Lower leg skin (tissue), 4 donors: Measurements from ENCODE around the gene TFAP2B. TPM values are rescaled to one million over a fixed set of nuclear protein-coding genes. Genes with fewer than 3 reads are reported as not detected.
A peak's percentile ranks its signal among the peaks of the same experiment; 100 is the strongest.

Experiments
- DNase-seq, 2 donors: peaks; one replicate each; pipeline ENCODE4 v3.0.0-alpha.2; 2019; ENCODE audit warnings: low spot score in 2 of 2
- H3K4me3 ChIP-seq: fragments of 200-600 bp; sonication (generic); 2 replicates; pipeline ENCODE4 v1.5.1; 2017; ENCODE audit warnings: mild to moderate bottlenecking, low read depth; ENCODE audit not compliant: poor library complexity, severe bottlenecking
- POLR2A ChIP-seq, 2 donors: fragments of 450-650 bp; IDR thresholded peaks; one replicate each; pipeline ENCODE4 v1.6.1; 2016 to 2017; ENCODE audit warnings: antibody characterized with exemption in 2 of 2, mild to moderate bottlenecking in 1 of 2, moderate library complexity in 1 of 2
- WGBS, 2 donors: methylation state at CpG; one replicate each; pipeline ENCODE4 v1.1.5; 2018; 5-methylcytosine and 5-hydroxymethylcytosine counted together
- intact Hi-C: fragments of 100-400 bp; cut with DNase I; formaldehyde crosslinking; loops from one replicate; pipeline ENCODE4 v1.15.0; 2023; ENCODE audit warnings: low total_unique reads
- total RNA-seq, 4 donors: library from RNA; depleted of rRNA; stranded (reverse); fragments of >200 nt; gene quantifications; one replicate each; pipeline ENCODE4 v1.1.0, GENCODE V29; 2016
- TF ChIP-seq, protein P1 (sequence below), 3 donors: fragments of 450-650 bp; IDR thresholded peaks; one replicate each; pipeline ENCODE4 v1.5.1; 2016; ENCODE audit warnings: antibody characterized with exemption in 3 of 3, mild to moderate bottlenecking in 3 of 3, moderate library complexity in 2 of 3

The TFAP2B gene
- total RNA-seq, 4 donors from 2014 or later: 1.9 to 6.8 (median 4.0) TPM

GRCh38 chr6:50849796-50850180 is 31.1 kb downstream of the TFAP2B start:
- intact Hi-C loops: no loop called here
- no peak for DNase-seq
- TF ChIP-seq, protein P1, sequence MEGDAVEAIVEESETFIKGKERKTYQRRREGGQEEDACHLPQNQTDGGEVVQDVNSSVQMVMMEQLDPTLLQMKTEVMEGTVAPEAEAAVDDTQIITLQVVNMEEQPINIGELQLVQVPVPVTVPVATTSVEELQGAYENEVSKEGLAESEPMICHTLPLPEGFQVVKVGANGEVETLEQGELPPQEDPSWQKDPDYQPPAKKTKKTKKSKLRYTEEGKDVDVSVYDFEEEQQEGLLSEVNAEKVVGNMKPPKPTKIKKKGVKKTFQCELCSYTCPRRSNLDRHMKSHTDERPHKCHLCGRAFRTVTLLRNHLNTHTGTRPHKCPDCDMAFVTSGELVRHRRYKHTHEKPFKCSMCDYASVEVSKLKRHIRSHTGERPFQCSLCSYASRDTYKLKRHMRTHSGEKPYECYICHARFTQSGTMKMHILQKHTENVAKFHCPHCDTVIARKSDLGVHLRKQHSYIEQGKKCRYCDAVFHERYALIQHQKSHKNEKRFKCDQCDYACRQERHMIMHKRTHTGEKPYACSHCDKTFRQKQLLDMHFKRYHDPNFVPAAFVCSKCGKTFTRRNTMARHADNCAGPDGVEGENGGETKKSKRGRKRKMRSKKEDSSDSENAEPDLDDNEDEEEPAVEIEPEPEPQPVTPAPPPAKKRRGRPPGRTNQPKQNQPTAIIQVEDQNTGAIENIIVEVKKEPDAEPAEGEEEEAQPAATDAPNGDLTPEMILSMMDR (IDR thresholded peaks at IDR 0.05): no peak
- no peak for TF ChIP-seq POLR2A (IDR thresholded peaks at IDR 0.05)
- no peak overlapping the region for H3K4me3 ChIP-seq
- 1 to 2% methylated on average over 22 of the region's 22 CpGs for WGBS, 2 donors

- 2% methylated on average over 29 to 55 of the region's 55 CpGs for WGBS, 2 donors
- TF ChIP-seq, protein P1 (IDR thresholded peaks at IDR 0.05): no peak
- TF ChIP-seq POLR2A (IDR thresholded peaks at IDR 0.05): no peak
- DNase-seq: peak in 1 of 2 donors; percentile 74
Measured at GRCh38 chr6:50850223-50851048, 31.8 kb downstream of the TFAP2B start.

GRCh38 chr6:50851049-50851845 is 32.6 kb downstream of the TFAP2B start:
- intact Hi-C loops: no loop called here
- 27 to 32% methylated on average over 31 of the region's 31 CpGs for WGBS, 2 donors

More at GRCh38 chr6:50850223-50851048, 31.8 kb downstream of the TFAP2B start:
- H3K4me3 ChIP-seq: no peak overlapping the region
- intact Hi-C loops: no loop called here

GRCh38 chr6:50853939-50854338 is 35.3 kb downstream of the TFAP2B start:
- H3K4me3 ChIP-seq: no peak overlapping the region
- intact Hi-C loops: no loop called here
- no peak for DNase-seq
- 29 to 31% methylated on average over 6 of the region's 6 CpGs for WGBS, 2 donors
- no peak for TF ChIP-seq POLR2A (IDR thresholded peaks at IDR 0.05)
- TF ChIP-seq, protein P1 (IDR thresholded peaks at IDR 0.05): no peak

More at GRCh38 chr6:50851049-50851845, 32.6 kb downstream of the TFAP2B start:
- H3K4me3 ChIP-seq: no peak overlapping the region
- TF ChIP-seq, protein P1 (IDR thresholded peaks at IDR 0.05): no peak
- TF ChIP-seq POLR2A (IDR thresholded peaks at IDR 0.05): no peak
- no peak for DNase-seq

DNA sequence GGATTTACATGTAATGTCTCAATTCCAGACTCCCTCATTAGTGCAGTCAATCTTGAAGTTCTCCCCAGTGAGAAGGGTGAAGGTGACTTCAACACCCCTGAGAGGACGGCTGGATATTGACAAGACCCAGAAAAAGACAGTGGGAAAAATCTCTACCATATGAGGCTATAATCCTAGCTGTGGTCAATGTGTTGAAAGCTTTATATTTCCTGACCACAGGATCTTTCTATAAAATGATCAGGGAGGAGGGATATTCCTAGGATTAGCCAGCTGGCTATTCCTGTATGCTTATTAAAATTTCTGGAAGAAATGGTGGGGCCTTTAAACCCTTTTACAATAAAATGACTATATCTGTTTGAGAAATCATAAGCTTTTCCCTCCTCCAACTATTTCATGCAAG is 43.0 kb downstream of the TFAP2B start:
- 0% methylated on average over 1 of the region's 1 CpG for WGBS, 2 donors
- no peak for DNase-seq
- TF ChIP-seq, protein P1 (IDR thresholded peaks at IDR 0.05): no peak
- no peak for TF ChIP-seq POLR2A (IDR thresholded peaks at IDR 0.05)
- H3K4me3 ChIP-seq: no peak overlapping the region
- intact Hi-C loops: no loop called here
